WTC11 (cell line): ENCODE measurements around the gene NOP56. TPM values are rescaled to one million over a fixed set of nuclear protein-coding genes. Genes with fewer than 3 reads are reported as not detected.

ENCODE experiments used
- ATAC-seq: fragments of 200-7000 bp; cut with Tn5 transposase; 2 replicates; pipeline ENCODE4 v1.10.0; 2021; ENCODE audit warnings: mild to moderate bottlenecking, moderate library complexity
- CTCF ChIA-PET: fragments of 300-600 bp; sonication (Branson Sonifier 250); formaldehyde crosslinking; loops from one replicate; lab custom pipeline; 2021; ENCODE audit warnings: antibody characterized with exemption; lab: Charles Lee
- POLR2A ChIA-PET: fragments of 350-600 bp; sonication (Branson Sonifier 250); formaldehyde crosslinking; loops from one replicate; lab custom pipeline; 2021; ENCODE audit warnings: antibody characterized with exemption; lab: Charles Lee
- DNase-seq: peaks from one replicate; pipeline ENCODE4 v3.0.0; 2021; ENCODE audit warnings: low spot score
- H3K27ac Mint-ChIP-seq: 2 replicates; pipeline ENCODE4 v1.8.0; 2021; ENCODE audit warnings: mixed read lengths
- H3K27me3 Mint-ChIP-seq: 2 replicates; pipeline ENCODE4 v1.8.0; 2021; ENCODE audit warnings: low read depth, mild to moderate bottlenecking, moderate library complexity, mixed read lengths
- H3K36me3 Mint-ChIP-seq: 2 replicates; pipeline ENCODE4 v1.8.0; 2021; ENCODE audit warnings: mixed read lengths
- H3K4me1 Mint-ChIP-seq: 2 replicates; pipeline ENCODE4 v1.8.0; 2022; ENCODE audit warnings: mixed read lengths
- H3K4me3 Mint-ChIP-seq: 2 replicates; pipeline ENCODE4 v1.8.0; 2021; ENCODE audit warnings: mild to moderate bottlenecking, moderate library complexity, mixed read lengths
- H3K9me3 Mint-ChIP-seq: 2 replicates; pipeline ENCODE4 v1.8.0; 2021; ENCODE audit warnings: mixed read lengths
- ATF1 ChIP-seq: sonication (generic); formaldehyde crosslinking; IDR thresholded peaks from 2 replicates; pipeline ENCODE4 v1.8.1; 2023; ENCODE audit warnings: mild to moderate bottlenecking, moderate library complexity, missing genetic modification reagents
- FOXK1 ChIP-seq: sonication (generic); formaldehyde crosslinking; IDR thresholded peaks from 2 replicates; pipeline ENCODE4 v1.8.0; 2022; ENCODE audit warnings: mild to moderate bottlenecking, moderate library complexity, missing genetic modification reagents
- GTF2I ChIP-seq: fragments of 250-450 bp; sonication (Bioruptor Pico); conservative IDR thresholded peaks from 2 replicates; pipeline ENCODE4 v1.4.0; 2021; ENCODE audit warnings: mild to moderate bottlenecking
- HMGA2 ChIP-seq: fragments of 250-450 bp; sonication (Bioruptor Pico); IDR thresholded peaks from 2 replicates; pipeline ENCODE4 v1.4.0; 2021; ENCODE audit warnings: mild to moderate bottlenecking, moderate library complexity
- MXD4 ChIP-seq: fragments of 250-450 bp; sonication (Bioruptor Pico); IDR thresholded peaks from 2 replicates; pipeline ENCODE4 v1.8.0; 2021; ENCODE audit warnings: mild to moderate bottlenecking, moderate library complexity, borderline replicate concordance
- NFE2L1 ChIP-seq: sonication (generic); formaldehyde crosslinking; IDR thresholded peaks from 2 replicates; pipeline ENCODE4 v1.8.1; 2023; ENCODE audit warnings: missing genetic modification reagents
- NR2C2 ChIP-seq: sonication (generic); formaldehyde crosslinking; IDR thresholded peaks from 2 replicates; pipeline ENCODE4 v1.8.0; 2022; ENCODE audit warnings: mild to moderate bottlenecking, missing genetic modification reagents
- TEAD1 ChIP-seq: sonication (generic); formaldehyde crosslinking; IDR thresholded peaks from 2 replicates; pipeline ENCODE4 v1.8.0; 2022; ENCODE audit warnings: mild to moderate bottlenecking, missing genetic modification reagents
- TP53 ChIP-seq: sonication (generic); formaldehyde crosslinking; IDR thresholded peaks from 2 replicates; pipeline ENCODE4 v1.8.1; 2023; ENCODE audit warnings: mild to moderate bottlenecking, missing genetic modification reagents
- ZNF138 ChIP-seq: sonication (generic); formaldehyde crosslinking; conservative IDR thresholded peaks from 2 replicates; pipeline ENCODE4 v1.8.1; 2022; ENCODE audit warnings: mild to moderate bottlenecking, moderate library complexity, missing genetic modification reagents
- ZNF219 ChIP-seq: sonication (generic); formaldehyde crosslinking; IDR thresholded peaks from 2 replicates; pipeline ENCODE4 v1.8.0; 2023; ENCODE audit warnings: missing genetic modification reagents, mild to moderate bottlenecking, borderline replicate concordance
- ZNF263 ChIP-seq: sonication (generic); formaldehyde crosslinking; IDR thresholded peaks from 2 replicates; pipeline ENCODE4 v1.8.1; 2022; ENCODE audit warnings: low read depth, mild to moderate bottlenecking, moderate library complexity, missing genetic modification reagents
- ZNF396 ChIP-seq: fragments of 250-450 bp; sonication (Bioruptor Pico); IDR thresholded peaks from 2 replicates; pipeline ENCODE4 v1.8.0; 2021; ENCODE audit warnings: mild to moderate bottlenecking, moderate library complexity, borderline replicate concordance
- ZNF671 ChIP-seq: fragments of 250-450 bp; sonication (Bioruptor Pico); IDR thresholded peaks from 2 replicates; pipeline ENCODE4 v1.8.0; 2021; ENCODE audit warnings: mild to moderate bottlenecking
- total RNA-seq: library from RNA; stranded (reverse); gene quantifications from 3 replicates; pipeline ENCODE4 v1.2.3, GENCODE V29; 2021
- TF ChIP-seq, protein P1 (sequence below): sonication (generic); formaldehyde crosslinking; IDR thresholded peaks from 2 replicates; pipeline ENCODE4 v1.8.0; 2022; ENCODE audit warnings: missing genetic modification reagents
- TF ChIP-seq, protein P2 (sequence below): sonication (generic); formaldehyde crosslinking; IDR thresholded peaks from 2 replicates; pipeline ENCODE4 v1.8.1; 2023; ENCODE audit warnings: mild to moderate bottlenecking, missing genetic modification reagents
- TF ChIP-seq, protein P3 (sequence below): fragments of 250-450 bp; sonication (Bioruptor Pico); IDR thresholded peaks from 2 replicates; pipeline ENCODE4 v1.9.0; 2021; ENCODE audit warnings: mild to moderate bottlenecking
- TF ChIP-seq, protein P4 (sequence below): sonication (generic); formaldehyde crosslinking; IDR thresholded peaks from 2 replicates; pipeline ENCODE4 v1.8.1; 2022; ENCODE audit warnings: low read depth, mild to moderate bottlenecking, moderate library complexity, missing genetic modification reagents, borderline replicate concordance
- TF ChIP-seq, protein P5 (sequence below): sonication (generic); formaldehyde crosslinking; IDR thresholded peaks from 2 replicates; pipeline ENCODE4 v1.8.1; 2023; ENCODE audit warnings: mild to moderate bottlenecking, moderate library complexity, missing genetic modification reagents
- TF ChIP-seq, protein P6 (sequence below): fragments of 250-450 bp; sonication (Bioruptor Pico); IDR thresholded peaks from 2 replicates; pipeline ENCODE4 v1.9.0; 2021; ENCODE audit warnings: moderate library complexity, mild to moderate bottlenecking, inconsistent platforms, borderline replicate concordance
- TF ChIP-seq, protein P7 (sequence below): sonication (generic); formaldehyde crosslinking; IDR thresholded peaks from 2 replicates; pipeline ENCODE4 v1.8.0; 2022; ENCODE audit warnings: mild to moderate bottlenecking, missing genetic modification reagents

Gene NOP56
- total RNA-seq, 1 experiment from 2014 or later = 634 TPM

DNA sequence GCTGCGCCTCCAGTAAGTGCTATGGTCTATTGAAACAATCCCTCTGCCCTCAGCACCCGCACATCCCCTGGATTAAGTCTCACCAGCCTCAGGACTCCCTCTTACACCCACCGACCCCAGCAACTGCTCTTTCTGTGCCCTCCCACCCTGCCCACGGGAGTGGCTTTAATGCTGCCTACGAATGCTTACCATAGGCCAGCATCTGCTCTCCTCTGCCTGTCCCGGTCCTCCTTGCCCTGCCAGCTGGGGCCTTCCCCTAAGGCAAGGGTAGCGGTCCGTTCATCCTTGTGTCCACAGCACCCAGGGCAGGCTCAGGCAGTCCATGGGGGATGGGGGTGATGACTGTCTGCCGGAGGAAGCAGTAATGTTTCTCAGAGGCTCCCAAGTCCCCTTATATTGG is 44.2 kb downstream of the NOP56 start:
- no peak for ATAC-seq
- CTCF ChIA-PET = no interaction called here
- TF ChIP-seq TEAD1 (CRISPR knock-in tag) (no peak), GTF2I (CRISPR knock-in tag) (no peak), ZNF219 (CRISPR knock-in tag) (no peak)
- TF ChIP-seq, protein P1, sequence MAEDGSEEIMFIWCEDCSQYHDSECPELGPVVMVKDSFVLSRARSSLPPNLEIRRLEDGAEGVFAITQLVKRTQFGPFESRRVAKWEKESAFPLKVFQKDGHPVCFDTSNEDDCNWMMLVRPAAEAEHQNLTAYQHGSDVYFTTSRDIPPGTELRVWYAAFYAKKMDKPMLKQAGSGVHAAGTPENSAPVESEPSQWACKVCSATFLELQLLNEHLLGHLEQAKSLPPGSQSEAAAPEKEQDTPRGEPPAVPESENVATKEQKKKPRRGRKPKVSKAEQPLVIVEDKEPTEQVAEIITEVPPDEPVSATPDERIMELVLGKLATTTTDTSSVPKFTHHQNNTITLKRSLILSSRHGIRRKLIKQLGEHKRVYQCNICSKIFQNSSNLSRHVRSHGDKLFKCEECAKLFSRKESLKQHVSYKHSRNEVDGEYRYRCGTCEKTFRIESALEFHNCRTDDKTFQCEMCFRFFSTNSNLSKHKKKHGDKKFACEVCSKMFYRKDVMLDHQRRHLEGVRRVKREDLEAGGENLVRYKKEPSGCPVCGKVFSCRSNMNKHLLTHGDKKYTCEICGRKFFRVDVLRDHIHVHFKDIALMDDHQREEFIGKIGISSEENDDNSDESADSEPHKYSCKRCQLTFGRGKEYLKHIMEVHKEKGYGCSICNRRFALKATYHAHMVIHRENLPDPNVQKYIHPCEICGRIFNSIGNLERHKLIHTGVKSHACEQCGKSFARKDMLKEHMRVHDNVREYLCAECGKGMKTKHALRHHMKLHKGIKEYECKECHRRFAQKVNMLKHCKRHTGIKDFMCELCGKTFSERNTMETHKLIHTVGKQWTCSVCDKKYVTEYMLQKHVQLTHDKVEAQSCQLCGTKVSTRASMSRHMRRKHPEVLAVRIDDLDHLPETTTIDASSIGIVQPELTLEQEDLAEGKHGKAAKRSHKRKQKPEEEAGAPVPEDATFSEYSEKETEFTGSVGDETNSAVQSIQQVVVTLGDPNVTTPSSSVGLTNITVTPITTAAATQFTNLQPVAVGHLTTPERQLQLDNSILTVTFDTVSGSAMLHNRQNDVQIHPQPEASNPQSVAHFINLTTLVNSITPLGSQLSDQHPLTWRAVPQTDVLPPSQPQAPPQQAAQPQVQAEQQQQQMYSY = no peak
- TF ChIP-seq, protein P2, sequence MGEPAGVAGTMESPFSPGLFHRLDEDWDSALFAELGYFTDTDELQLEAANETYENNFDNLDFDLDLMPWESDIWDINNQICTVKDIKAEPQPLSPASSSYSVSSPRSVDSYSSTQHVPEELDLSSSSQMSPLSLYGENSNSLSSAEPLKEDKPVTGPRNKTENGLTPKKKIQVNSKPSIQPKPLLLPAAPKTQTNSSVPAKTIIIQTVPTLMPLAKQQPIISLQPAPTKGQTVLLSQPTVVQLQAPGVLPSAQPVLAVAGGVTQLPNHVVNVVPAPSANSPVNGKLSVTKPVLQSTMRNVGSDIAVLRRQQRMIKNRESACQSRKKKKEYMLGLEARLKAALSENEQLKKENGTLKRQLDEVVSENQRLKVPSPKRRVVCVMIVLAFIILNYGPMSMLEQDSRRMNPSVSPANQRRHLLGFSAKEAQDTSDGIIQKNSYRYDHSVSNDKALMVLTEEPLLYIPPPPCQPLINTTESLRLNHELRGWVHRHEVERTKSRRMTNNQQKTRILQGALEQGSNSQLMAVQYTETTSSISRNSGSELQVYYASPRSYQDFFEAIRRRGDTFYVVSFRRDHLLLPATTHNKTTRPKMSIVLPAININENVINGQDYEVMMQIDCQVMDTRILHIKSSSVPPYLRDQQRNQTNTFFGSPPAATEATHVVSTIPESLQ (CRISPR knock-in tag) = no peak
- TF ChIP-seq, all 79 proteins: peak for 0
- no peak for DNase-seq
- Mint-ChIP-seq H3K9me3 (no peaks in the 10 kb centered on the region), H3K27me3 (peaks cover 86% of the 10 kb centered on the region), H3K27ac (no peak overlapping the region), H3K4me3 (no peak overlapping the region), H3K36me3 (peaks cover 2% of the 10 kb centered on the region), H3K4me1 (peaks cover 34% of the 10 kb centered on the region)
- POLR2A ChIA-PET = no interaction called here

DNA sequence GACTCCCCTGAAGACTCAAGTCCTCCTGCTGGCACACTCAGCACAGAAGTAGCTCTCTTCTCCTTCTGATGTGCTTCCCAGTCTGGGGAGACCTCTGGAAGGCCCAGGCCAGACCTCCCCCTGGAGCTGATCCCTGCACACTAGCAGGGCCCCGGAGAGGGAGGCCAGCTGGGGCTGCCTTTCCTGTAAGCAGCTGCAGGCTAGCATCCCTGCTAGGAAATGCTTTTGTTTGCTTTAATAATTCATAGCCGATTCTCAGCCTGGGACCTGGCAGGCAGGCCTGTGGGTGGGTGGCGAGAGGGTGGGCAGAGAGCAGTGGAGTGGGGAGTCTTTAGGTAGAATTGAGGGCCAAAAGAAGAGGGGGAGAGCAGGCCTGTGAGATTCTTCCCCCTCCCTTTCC is 45.3 kb downstream of the NOP56 start:
- Mint-ChIP-seq H3K27me3 (peaks cover 91% of the 10 kb centered on the region), H3K36me3 (no peaks in the 10 kb centered on the region), H3K4me1 (peaks cover 36% of the 10 kb centered on the region), H3K9me3 (no peaks in the 10 kb centered on the region), H3K27ac (no peak overlapping the region), H3K4me3 (no peak overlapping the region)
- CTCF ChIA-PET = interaction anchor here (0.5 to 1.5 kb wide), 4 partner anchors 43 to 55 kb away, joined by 3 to 4 read pairs (median 4); no protein-coding TSS in a partner anchor
- DNase-seq = no peak
- POLR2A ChIA-PET = no interaction called here
- no peak for ATAC-seq
- TF ChIP-seq NR2C2 (CRISPR knock-in tag) = no peak
- TF ChIP-seq, protein P3, sequence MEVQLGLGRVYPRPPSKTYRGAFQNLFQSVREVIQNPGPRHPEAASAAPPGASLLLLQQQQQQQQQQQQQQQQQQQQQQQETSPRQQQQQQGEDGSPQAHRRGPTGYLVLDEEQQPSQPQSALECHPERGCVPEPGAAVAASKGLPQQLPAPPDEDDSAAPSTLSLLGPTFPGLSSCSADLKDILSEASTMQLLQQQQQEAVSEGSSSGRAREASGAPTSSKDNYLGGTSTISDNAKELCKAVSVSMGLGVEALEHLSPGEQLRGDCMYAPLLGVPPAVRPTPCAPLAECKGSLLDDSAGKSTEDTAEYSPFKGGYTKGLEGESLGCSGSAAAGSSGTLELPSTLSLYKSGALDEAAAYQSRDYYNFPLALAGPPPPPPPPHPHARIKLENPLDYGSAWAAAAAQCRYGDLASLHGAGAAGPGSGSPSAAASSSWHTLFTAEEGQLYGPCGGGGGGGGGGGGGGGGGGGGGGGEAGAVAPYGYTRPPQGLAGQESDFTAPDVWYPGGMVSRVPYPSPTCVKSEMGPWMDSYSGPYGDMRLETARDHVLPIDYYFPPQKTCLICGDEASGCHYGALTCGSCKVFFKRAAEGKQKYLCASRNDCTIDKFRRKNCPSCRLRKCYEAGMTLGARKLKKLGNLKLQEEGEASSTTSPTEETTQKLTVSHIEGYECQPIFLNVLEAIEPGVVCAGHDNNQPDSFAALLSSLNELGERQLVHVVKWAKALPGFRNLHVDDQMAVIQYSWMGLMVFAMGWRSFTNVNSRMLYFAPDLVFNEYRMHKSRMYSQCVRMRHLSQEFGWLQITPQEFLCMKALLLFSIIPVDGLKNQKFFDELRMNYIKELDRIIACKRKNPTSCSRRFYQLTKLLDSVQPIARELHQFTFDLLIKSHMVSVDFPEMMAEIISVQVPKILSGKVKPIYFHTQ (CRISPR knock-in tag) = no peak
- TF ChIP-seq, protein P4, sequence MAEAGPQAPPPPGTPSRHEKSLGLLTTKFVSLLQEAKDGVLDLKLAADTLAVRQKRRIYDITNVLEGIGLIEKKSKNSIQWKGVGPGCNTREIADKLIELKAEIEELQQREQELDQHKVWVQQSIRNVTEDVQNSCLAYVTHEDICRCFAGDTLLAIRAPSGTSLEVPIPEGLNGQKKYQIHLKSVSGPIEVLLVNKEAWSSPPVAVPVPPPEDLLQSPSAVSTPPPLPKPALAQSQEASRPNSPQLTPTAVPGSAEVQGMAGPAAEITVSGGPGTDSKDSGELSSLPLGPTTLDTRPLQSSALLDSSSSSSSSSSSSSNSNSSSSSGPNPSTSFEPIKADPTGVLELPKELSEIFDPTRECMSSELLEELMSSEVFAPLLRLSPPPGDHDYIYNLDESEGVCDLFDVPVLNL (CRISPR knock-in tag) = no peak
- TF ChIP-seq, protein P5, sequence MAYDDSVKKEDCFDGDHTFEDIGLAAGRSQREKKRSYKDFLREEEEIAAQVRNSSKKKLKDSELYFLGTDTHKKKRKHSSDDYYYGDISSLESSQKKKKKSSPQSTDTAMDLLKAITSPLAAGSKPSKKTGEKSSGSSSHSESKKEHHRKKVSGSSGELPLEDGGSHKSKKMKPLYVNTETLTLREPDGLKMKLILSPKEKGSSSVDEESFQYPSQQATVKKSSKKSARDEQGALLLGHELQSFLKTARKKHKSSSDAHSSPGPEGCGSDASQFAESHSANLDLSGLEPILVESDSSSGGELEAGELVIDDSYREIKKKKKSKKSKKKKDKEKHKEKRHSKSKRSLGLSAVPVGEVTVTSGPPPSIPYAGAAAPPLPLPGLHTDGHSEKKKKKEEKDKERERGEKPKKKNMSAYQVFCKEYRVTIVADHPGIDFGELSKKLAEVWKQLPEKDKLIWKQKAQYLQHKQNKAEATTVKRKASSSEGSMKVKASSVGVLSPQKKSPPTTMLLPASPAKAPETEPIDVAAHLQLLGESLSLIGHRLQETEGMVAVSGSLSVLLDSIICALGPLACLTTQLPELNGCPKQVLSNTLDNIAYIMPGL (CRISPR knock-in tag) = no peak
- no peak for TF ChIP-seq FOXK1
- TF ChIP-seq, protein P6, sequence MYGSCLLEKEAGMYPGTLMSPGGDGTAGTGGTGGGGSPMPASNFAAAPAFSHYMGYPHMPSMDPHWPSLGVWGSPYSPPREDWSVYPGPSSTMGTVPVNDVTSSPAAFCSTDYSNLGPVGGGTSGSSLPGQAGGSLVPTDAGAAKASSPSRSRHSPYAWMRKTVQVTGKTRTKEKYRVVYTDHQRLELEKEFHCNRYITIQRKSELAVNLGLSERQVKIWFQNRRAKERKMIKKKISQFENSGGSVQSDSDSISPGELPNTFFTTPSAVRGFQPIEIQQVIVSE (CRISPR knock-in tag) = no peak
- TF ChIP-seq ZNF263 (CRISPR knock-in tag) = no peak
- TF ChIP-seq HMGA2 (CRISPR knock-in tag) = no peak
- TF ChIP-seq NFE2L1 (CRISPR knock-in tag) = no peak
- TF ChIP-seq ZNF138 (CRISPR knock-in tag) = no peak
- TF ChIP-seq, protein P7, sequence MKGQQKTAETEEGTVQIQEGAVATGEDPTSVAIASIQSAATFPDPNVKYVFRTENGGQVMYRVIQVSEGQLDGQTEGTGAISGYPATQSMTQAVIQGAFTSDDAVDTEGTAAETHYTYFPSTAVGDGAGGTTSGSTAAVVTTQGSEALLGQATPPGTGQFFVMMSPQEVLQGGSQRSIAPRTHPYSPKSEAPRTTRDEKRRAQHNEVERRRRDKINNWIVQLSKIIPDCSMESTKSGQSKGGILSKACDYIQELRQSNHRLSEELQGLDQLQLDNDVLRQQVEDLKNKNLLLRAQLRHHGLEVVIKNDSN = no peak
- TF ChIP-seq MXD4 (CRISPR knock-in tag) = no peak
- no peak for TF ChIP-seq ZNF671
- no peak for TF ChIP-seq ATF1
- TF ChIP-seq ZNF396 (CRISPR knock-in tag) = no peak
- no peak for TF ChIP-seq TP53 (CRISPR knock-in tag)
